GM19463 (cell line): ENCODE data around the gene UGT1A3.

Experiments used
- ATAC-seq: cut with Tn5 transposase; IDR thresholded peaks from one replicate; pipeline ENCODE4 v1.9.1; 2021; ENCODE audit warnings: mild to moderate bottlenecking, moderate library complexity; ENCODE audit not compliant: unreplicated experiment

UGT1A3 gene

DNA sequence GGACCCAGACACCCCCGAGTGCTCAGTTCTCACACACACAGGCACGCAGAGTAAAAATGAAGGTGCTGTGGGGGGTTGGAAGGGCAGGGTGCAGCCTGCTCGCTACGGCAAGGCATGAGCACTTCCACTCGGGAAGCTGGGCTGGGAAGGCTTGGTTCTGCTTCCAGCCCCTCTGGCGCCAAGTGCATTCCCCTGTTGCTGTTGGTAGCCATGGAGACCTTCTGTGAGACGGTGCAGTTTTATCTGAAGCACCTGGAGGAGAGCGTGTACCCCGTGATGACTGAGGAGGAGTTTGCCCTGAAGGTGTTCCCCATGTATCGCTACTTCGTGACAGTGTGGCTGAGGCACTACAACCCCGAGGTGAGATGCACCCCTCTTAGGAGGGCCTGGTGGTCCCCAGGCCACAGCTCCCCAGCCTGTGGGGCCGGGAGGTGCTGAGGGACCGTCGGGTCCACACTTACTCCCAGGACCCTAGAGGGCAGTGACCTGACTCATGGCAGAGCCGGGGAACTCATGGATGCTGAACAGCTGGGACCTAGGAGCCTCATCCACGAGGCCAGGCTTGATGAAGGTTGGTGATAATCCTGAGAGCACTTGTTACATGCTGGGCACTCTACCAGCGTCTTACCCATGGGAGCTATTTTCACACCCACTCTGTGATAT lies 64.8 kb downstream of the UGT1A3 start:
- no peak for ATAC-seq

DNA sequence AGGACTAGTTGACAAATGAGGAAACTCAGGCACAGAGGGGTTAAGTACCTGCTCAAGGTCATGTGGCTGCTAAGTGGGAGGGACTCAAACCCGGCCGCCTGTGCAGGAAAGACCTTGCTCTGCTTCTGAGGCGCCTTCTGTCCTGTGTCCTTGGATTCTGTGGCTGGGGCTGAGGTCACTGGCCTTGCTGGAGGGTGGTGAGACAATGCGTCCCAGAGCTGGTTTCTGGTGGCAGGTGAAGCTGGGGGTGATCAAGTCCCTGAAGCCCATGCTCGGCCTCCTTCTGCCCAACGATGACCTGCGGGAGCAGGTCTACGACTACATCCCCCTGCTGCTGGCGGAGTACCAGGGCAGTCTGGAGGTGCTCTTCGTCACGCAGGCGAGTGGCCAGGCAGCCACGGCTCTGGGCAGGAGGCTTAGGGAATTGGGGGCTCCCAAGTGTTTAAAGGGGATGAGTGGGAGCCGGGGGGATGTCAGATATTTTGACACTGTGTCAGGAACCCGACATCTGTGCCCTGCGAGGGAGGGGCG lies 65.4 kb downstream of the UGT1A3 start:
- no peak for ATAC-seq

DNA sequence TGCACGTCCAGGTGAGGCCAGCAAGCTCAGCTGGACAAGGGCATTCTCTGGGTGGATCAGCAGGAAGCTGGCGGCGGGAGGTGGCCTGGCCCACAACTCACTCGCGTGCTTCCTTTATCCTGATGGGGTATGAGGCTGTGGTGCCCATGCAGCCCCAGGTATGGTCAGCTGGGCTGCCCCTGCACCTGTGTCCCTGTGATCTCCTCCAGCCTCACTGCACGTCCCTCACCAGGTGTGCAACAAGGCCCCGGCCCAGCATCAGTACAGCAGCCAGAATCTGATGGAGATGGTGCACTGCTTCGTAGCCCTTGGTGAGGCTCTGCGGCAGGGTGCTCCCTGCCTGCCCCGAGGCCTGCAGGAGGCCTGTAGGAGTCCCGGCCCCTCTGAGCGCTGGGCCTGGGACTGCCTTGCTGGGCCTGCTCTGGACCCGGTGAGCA lies 66.9 kb downstream of the UGT1A3 start:
- no peak for ATAC-seq

DNA sequence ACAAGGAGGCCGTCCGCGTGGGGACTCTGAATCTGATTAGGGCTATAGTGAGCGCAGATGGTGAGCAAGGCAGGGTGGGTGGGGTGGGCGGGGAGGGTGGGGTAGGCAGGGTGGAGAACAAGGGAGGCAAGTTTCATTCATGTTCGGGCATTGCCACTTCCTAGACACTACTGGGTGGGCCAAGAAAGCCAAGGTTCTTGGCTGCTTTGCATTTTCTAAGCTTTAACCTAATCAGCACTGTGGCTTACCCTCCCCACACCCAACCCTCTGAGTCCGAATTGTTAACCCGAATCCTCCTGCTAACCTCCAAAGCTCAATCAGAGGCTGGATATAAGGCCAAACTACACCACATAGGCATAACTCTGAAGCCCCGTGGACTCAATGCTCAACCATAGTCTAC lies 67.4 kb downstream of the UGT1A3 start:
- no peak for ATAC-seq

DNA sequence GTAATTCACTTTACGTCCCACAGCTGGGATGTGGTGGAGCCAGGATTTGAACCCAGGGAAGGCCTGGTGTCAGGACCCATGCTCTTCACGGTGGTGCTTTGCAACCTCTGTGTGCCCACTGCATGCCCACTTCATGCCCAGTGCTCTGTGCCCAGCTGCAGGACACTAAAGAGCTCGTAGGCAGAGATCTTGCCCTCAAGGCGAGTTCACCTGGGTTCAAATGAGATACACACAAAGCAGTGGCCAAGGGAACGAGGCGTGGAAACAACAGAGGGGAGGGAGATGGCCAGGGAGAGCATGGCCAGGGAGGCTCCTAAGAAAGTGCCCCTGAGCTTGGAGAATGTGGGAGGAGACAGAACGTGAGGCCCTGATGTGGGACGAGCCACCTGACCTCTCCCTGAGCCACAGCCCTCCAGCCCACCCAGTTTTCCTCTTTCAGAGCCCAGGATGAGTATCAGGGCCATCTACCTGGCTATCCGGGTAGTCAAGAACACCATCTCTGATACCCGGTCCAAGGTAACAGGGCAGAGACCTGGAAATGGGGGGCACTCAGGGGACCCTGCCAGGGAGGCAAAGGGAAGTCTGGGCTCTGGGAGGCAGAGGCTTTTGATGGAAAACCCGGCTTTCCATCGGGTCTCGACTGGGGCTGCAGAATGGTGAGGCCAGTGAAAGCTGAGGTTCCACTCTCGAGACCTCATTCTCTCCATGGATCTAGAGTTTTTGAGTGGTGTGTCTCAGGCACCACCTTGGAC lies 69.7 kb downstream of the UGT1A3 start:
- ATAC-seq: no peak

DNA sequence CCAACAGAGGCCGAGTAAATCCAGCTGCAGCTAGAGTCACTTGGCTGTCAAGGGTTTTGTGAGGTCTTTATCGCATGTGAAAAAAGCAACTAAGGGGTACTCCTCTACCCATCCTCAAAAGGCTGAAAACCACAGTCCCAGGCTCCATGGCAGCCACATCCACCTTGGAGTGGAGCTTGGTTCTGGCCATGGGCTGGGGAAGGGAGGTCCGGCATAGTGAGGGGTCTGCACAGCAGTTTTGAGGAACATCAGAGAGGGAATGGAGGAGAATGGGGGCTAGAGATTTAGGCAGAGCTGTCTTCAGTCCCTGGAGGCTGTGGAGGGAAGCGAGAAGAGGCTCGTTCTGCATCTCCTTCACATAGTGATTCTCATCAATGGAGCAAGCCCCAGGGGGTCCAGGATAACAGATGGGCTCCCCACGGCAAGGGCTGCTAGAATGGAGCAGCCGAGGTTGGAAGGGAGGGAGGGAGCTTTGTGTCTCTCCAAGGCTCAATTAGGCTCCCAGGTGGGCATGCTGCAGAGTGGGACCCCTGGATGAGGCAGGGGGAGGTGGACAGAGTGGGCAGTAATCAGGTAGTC lies 70.3 kb downstream of the UGT1A3 start:
- no peak for ATAC-seq

DNA sequence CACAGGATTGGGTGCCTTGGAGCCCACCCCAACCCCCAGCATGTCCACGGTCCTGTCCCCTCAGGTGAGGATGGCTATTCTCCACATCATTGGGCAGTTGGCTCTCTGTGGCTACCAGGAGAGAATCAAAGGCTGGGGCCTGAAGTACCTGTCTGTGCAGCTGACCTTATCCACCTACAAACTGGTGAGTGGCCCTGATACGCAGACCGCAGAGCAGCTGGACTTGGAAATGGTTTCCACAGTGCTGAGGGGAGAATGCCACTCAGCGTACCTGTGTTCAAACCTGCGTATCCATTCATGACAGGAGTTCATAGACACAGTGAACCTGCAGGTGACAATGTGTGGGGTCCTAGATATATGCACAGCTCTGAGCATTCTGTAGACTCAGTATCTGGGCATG lies 70.9 kb downstream of the UGT1A3 start:
- no peak for ATAC-seq

DNA sequence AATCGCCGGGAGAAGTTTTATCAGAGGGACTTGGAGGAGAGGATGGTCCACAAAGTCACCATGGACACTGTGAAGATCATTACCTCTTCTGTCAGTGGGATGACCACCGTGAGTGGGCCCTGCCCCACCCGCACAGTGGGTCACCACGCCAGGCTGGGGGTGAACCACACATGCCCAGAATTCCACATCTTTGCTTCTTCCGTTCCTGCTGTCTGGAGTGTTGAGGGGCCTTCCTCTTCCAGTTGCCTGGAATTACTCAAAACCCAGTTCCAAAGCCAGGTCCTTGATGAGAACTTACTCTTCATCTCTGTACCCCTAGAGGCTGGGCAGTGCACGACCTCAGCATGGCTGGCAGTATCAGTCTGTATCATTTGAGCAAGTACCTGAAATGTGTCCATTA lies 71.4 kb downstream of the UGT1A3 start:
- ATAC-seq: no peak

DNA sequence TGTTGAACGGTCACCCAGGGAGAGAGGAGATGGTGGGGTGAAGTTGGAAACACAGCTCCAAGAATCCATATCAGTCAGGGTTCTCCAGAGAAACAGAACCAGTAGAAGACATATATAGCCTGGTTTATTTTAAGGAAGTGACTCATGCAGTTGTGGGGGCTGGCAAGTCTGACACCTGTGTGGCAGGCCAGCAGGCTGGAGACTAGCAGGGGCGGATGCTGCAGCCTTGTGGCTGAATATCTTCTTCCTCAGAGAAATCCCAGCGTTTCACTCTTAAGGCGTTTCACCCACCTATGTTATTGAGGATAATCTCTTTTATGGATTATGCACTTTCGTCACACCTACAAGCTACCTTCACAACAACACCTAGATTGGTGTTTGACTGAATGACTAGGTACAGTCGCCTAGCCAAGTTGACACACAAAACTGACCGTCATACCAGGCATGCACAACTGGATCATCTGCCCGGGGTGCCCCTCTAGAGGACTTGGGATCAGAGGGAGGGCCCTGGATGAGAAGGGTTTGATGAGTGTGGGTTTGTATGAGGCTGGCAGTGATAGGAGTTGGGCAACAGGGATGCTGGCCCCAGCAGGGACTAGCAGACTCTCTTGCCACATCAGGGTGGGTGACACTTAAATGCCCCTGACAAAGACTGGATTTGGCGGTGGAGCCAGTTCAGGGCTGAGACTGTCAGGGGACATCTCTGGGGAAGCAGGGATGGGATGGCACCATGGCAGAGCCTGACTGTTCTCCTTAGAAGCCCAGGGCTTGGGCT lies 72.7 kb downstream of the UGT1A3 start:
- no peak for ATAC-seq

DNA sequence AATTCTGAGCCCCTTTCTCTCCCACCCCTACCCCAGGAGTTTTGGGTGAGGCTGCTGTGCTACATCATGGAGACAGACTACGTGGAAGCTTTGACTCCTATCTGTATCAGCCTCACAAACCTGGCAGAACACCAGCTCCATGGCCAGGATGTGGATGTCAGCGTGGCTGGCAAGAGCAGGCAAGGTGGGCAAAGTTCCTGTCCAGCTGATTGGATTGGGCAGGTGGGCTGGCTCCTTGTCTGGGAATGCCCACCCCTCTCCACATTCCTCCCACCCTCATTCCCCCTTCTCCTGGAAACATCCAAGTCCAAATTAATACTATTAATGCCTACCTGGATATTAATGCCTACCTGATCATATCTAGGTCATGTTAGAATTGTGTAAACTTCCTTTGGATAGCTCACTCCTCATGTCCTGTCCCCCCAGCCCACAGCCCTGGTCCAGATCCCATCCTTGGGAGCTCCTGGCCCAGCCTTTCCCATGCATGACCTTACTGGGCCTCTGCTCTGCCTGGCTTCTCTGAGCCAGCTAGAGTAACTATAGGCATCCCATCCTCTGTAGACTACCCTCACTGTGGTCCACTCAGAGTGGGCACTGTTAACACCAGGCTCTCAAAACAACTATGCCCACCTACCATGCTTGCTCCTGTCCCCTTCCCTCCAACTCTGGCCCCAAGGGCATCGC lies 73.4 kb downstream of the UGT1A3 start:
- ATAC-seq: no peak

DNA sequence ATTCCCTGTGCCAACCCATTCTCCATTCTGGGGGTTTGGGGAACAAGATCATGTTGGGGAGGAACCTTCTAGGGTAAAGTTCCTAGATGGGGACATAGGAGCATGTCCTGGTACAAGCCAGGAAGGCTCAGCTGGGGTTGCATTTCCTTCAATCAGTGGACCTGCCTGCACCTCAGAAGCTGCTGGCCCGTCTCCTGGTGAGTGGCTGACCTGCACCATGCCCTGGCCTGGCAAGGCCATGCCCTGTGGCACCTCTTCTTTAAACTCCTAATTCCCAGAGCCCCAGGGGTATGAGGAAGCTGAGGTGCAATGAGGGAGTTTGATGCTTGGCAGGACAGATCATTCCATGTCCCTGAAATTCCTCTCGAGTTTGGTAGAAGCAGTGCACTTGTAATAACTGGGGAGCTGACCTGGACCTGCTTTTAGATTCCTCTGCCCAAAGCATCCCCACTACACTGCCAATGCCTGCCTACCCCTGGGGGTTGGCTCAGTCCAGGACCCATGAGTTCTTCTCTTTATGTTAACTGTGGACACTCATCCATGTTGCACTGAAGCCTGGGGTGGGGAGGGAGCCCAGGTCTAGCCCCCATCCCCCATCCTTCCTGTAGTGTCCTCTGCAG lies 74.6 kb downstream of the UGT1A3 start:
- ATAC-seq: no peak

DNA sequence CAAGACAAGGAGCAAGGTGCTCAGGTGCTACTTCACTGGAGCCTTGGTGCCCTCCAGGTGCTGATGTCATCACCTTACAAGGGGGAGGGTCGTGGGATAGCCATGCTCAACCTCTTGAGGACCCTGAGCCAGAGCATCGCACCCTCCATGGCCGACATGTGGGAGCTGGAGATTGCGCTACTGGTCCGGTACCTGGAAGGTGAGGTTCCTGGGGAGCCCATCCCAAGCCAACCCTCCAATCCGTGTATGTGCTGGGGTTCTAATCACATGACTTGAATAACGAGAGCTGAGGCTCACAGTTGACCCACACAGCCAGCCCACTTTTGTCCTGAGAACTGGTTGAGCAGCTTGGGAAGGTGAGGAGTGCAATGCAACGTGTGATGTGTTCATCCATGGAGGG lies 75.2 kb downstream of the UGT1A3 start:
- no peak for ATAC-seq

DNA sequence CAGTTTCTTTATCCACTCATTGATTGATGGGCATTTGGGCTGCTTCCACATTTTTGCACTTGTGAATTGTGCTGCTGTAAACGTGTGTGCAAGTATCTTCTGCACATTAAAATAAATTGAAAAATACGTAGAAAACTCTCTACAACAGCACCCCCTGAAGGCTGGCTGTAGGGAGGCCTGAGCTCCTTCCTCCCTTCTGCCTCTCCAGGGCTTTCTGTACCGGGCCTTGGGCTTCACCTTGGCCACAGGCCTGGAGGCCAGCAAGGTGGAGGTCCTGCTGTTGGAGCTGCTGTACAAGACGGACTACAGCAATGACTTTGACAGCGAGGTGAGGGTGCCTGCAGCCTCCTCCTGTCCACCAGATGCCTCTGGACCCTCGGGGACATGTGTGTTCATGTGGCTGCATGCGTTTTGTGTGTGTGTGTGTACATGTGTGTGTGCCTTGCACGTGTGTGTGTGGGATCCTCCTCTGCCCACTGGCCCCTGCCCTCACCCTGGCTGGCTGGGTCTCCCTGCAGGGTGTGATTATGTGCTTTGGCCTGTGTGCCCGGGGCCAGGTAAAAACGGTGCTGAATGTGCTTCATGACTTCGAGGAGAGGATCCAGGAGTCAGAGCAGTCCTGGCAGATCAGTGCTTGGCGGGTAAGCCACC lies 78.5 kb downstream of the UGT1A3 start:
- no peak for ATAC-seq

DNA sequence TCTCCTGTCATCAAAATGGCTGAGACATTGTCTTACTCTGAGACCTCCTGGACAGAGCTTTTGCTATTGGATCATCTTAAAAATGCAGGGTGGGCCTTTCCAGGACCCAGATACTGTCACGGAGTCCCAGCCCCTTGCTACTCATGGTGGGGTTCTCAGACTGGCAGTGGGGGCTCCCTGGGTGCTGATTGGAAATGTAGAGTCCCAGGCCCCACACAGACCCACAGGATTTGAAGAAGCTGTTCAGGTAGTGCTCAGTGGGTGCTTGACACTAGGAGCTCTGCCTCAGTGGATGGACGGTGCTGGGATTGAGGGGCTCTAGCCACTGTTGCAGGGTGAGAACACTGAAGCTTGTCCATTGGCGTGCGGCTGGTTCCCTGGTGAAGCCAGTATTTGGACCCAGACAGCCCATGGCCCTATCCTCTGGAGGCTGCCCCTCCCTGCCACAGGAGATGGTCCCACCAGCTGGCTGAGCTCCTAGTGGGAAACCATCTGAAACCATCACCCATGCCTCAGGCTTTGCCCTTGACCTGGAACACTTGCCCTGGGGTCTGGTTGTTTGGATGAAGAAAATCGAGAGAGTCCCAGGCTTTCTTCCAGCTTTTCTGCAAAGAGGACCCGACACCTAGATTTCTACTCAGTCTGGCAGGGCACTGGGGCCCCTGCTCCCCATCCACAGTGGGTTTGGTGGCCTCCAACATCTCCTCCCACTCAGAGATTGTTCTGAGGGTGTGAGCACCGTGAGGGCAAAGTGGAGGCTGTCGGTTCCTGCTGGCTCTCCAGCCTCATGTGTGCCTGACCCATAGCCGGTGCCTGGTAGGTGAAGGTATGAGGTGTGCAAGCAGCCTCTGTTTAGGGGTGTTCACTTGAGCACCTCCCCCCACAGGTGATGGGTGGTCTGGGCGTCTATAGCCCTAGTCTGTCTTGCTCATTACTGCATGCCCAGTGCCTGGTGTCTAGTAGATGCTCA lies 79.4 kb downstream of the UGT1A3 start:
- ATAC-seq: no peak

DNA sequence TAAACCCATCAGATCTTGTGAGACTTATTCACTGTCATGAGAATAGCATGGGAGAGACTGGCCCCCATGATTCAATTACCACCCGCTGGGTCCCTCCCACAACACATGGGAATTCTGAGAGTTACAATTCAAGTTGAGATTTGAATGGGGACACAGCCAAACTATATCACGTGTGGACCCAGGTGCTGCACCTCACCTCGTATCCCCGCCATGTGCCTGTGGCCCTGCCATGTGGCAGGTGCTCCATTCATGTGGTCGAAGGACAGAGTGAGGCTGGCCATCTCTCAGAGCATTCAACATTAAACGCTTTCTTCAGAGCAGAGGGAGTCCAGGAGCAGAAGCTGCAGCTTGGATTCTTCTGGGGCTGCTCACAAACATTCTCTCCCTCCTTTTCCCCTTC lies 81.5 kb downstream of the UGT1A3 start:
- ATAC-seq: no peak

DNA sequence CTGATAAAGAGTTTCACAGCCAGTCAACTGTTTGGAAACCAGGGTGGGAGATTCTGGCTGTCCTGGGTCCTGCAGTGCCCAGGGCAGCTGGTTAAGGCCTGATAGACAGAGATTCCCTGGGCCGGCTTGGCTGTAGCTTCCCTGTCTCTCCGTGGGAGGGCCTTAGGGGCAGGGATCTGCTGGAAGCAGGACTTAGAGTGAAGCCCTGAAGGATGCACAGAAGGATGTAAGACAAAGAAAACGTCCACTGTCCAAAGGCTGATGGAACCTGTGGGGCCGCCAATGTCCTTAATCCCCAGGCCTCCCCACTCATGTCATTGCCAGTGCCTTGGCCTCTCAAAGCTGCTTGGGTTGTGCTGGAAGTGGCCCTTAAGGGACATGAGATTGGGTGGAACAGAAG lies 82.2 kb downstream of the UGT1A3 start:
- no peak for ATAC-seq

DNA sequence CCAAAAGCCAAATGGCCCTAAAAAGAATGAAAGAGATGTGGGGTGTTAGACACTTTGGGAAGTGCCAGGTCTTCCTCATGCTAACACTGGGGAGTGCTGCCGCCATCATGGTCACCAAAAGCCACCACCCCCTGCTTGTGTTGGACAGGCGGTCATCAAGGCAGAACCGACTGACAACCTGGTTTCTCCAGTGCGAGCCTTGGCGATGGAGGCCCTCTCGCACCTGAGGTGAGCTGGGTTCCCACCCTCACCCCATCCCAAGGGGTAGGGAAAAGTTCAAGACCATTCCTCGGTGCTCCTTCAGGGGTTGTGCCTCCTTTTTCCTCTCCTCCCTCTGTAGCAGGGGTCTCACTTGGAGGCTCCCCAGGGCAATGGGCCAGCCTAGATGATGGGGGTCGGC lies 82.9 kb downstream of the UGT1A3 start:
- no peak for ATAC-seq

DNA sequence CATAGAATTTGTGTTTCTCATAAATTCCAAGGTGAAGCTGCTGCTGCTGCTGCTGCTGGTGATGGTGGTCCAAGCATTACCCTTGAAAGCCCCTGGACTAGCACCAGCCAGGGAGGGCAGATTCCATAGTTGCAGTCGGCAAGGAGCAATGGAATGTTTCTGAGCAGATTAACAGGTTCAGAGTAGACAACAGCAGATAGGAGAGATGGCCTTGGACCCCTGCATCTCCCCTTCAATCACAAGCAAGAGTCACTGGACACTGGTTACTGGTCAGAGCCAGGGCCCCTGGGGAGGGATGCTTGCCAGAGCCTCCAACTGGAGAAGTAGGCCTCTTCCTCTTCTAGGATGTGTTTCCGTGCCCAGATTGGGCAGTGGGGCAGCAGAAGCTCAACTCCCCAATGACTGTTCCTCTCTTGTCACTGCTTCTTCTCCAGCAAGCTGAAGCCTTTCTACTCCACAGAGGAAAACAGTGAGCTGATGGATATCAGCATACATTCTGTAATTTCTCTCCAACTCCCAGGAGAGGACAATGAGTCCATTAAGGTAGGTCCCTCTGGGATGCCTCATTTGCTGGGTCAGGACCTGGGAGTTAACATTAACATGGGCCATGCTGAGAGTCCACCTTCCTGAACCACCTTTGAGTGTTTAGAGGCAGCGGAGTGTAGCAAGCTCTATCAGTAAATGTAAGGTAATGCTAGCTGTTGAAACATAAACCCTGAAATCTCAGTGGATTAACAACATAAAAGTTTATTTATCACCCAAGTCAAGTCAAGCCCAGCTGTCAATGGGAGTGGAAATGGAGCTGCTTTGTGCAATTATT lies 84.6 kb downstream of the UGT1A3 start:
- no peak for ATAC-seq
